Endodermal cell (in vitro differentiated cells): ENCODE data around the gene LRIG1. TPM values are rescaled to one million over a fixed set of nuclear protein-coding genes. Genes with fewer than 3 reads are reported as not detected.

ENCODE experiments used
- DNase-seq: peaks from one replicate; pipeline ENCODE4 v3.0.0-alpha.2; 2017
- H3K27ac ChIP-seq: 2 replicates; pipeline ENCODE4 v1.5.1; 2013; ENCODE audit warnings: mild to moderate bottlenecking, low read depth, low read length, moderate library complexity
- H3K27me3 ChIP-seq: 2 replicates; pipeline ENCODE4 v1.6.1; 2013; ENCODE audit warnings: mild to moderate bottlenecking, low read length, moderate library complexity; ENCODE audit not compliant: insufficient read depth, control insufficient read depth, poor library complexity, severe bottlenecking
- H3K36me3 ChIP-seq: 2 replicates; pipeline ENCODE4 v1.7.0; 2013; ENCODE audit warnings: mild to moderate bottlenecking, low read length, moderate library complexity; ENCODE audit not compliant: control insufficient read depth, insufficient read depth
- H3K4me1 ChIP-seq: one replicate; pipeline ENCODE4 v1.7.0; 2013; ENCODE audit warnings: low read length; ENCODE audit not compliant: control insufficient read depth, insufficient read depth
- H3K4me3 ChIP-seq: 2 replicates; pipeline ENCODE4 v1.5.1; 2013; ENCODE audit warnings: mild to moderate bottlenecking, low read length, moderate library complexity
- H3K9ac ChIP-seq: 2 replicates; pipeline ENCODE4 v1.6.1; 2013; ENCODE audit warnings: mild to moderate bottlenecking, low read length, moderate library complexity; ENCODE audit not compliant: poor library complexity, severe bottlenecking; ENCODE audit errors: extremely low read depth
- H3K9me3 ChIP-seq: 2 replicates; pipeline ENCODE4 v1.6.1; 2013; ENCODE audit warnings: mild to moderate bottlenecking, low read length, moderate library complexity; ENCODE audit not compliant: control insufficient read depth
- H3K27ac Mint-ChIP-seq: 2 replicates; pipeline ENCODE4 v1.8.0; 2020; ENCODE audit warnings: mixed read lengths
- H3K27me3 Mint-ChIP-seq: 2 replicates; pipeline ENCODE4 v1.8.0; 2021; ENCODE audit warnings: mild to moderate bottlenecking, mixed read lengths; ENCODE audit not compliant: insufficient read depth
- H3K36me3 Mint-ChIP-seq: 2 replicates; pipeline ENCODE4 v1.8.0; 2020; ENCODE audit warnings: low read depth, mixed read lengths
- H3K4me1 Mint-ChIP-seq: 2 replicates; pipeline ENCODE4 v1.8.0; 2020; ENCODE audit warnings: mixed read lengths
- H3K4me3 Mint-ChIP-seq: 2 replicates; pipeline ENCODE4 v1.8.0; 2020; ENCODE audit warnings: mild to moderate bottlenecking, moderate library complexity, mixed read lengths
- H3K9me3 Mint-ChIP-seq: 2 replicates; pipeline ENCODE4 v1.8.0; 2020; ENCODE audit warnings: mild to moderate bottlenecking, mixed read lengths
- CTCF ChIP-seq: fragments of 200-600 bp; sonication (generic); conservative IDR thresholded peaks from 2 replicates; pipeline ENCODE4 v1.5.0; 2021; ENCODE audit warnings: antibody characterized with exemption, mild to moderate bottlenecking
- WGBS, 2 experiments: methylation state at CpG; one replicate each; pipeline versions ENCODE4 v1.1.5 to v1.1.7; 2013; ENCODE audit warnings: missing lambda C conversion rate in 2 of 2, mixed read lengths in 1 of 2; ENCODE audit not compliant: insufficient coverage in 1 of 2, insufficient read length in 1 of 2; 5-methylcytosine and 5-hydroxymethylcytosine counted together
- total RNA-seq, 2 donors: library from RNA; stranded (reverse); fragmentation: NEBNext Ultra II Directional in 1 of 2; extraction: Animal tissue kit (Norgen Biotek cat#: 25700) in 1 of 2; gene quantifications; 2 replicates in 1 of 2; 3 replicates in 1 of 2; pipeline ENCODE4 v1.2.1, GENCODE V29; 2021

LRIG1 gene
- total RNA-seq, 2 donors from 2014 or later, result 37.5 to 42.3 TPM

- Histone ChIP-seq H3K27ac (no peak overlapping the region), H3K36me3 (peaks cover 5% of the 10 kb centered on the region), H3K4me1 (peaks cover 52% of the 10 kb centered on the region), H3K9ac (no peak overlapping the region), H3K4me3 (no peak overlapping the region), H3K9me3 (no peaks in the 10 kb centered on the region), H3K27me3 (no peaks in the 10 kb centered on the region)
- no peak for DNase-seq
- no peak for TF ChIP-seq CTCF
- no peaks in the 10 kb centered on the region for H3K36me3 Mint-ChIP-seq
- no peaks in the 10 kb centered on the region for H3K9me3 Mint-ChIP-seq
- H3K27ac Mint-ChIP-seq, result no peak overlapping the region
- 81 to 85% methylated on average over 4 to 13 of the region's 13 CpGs for WGBS, 2 experiments
- H3K4me3 Mint-ChIP-seq, result no peak overlapping the region
- H3K4me1 Mint-ChIP-seq, result peaks cover 55% of the 10 kb centered on the region
- no peaks in the 10 kb centered on the region for H3K27me3 Mint-ChIP-seq
These were observed 19.5 kb downstream of the LRIG1 start for GRCh38 chr3:66481071-66482017.

GRCh38 chr3:66480666-66481065, 20.2 kb downstream of the LRIG1 start:
- Histone ChIP-seq H3K4me1 (peaks cover 56% of the 10 kb centered on the region), H3K4me3 (no peak overlapping the region), H3K27ac (no peak overlapping the region), H3K27me3 (no peaks in the 10 kb centered on the region), H3K9ac (no peak overlapping the region), H3K9me3 (no peaks in the 10 kb centered on the region), H3K36me3 (peaks cover 2% of the 10 kb centered on the region)
- TF ChIP-seq CTCF, result no peak
- no peaks in the 10 kb centered on the region for H3K9me3 Mint-ChIP-seq
- 96 to 100% methylated on average over 1 to 2 of the region's 2 CpGs for WGBS, 2 experiments
- no peak overlapping the region for H3K27ac Mint-ChIP-seq
- no peaks in the 10 kb centered on the region for H3K27me3 Mint-ChIP-seq
- peaks cover 48% of the 10 kb centered on the region for H3K4me1 Mint-ChIP-seq
- DNase-seq, result no peak
- H3K36me3 Mint-ChIP-seq, result no peaks in the 10 kb centered on the region
- no peak overlapping the region for H3K4me3 Mint-ChIP-seq

- H3K27me3 Mint-ChIP-seq, result no peaks in the 10 kb centered on the region
- no peaks in the 10 kb centered on the region for H3K36me3 Mint-ChIP-seq
- no peak overlapping the region for H3K4me3 Mint-ChIP-seq
- no peaks in the 10 kb centered on the region for H3K36me3 ChIP-seq
- no peaks in the 10 kb centered on the region for H3K9me3 Mint-ChIP-seq
- H3K27me3 ChIP-seq, result no peaks in the 10 kb centered on the region
- no peak for DNase-seq
- no peak overlapping the region for H3K27ac Mint-ChIP-seq
- TF ChIP-seq CTCF, result no peak
- WGBS, 2 experiments, result 80 to 90% methylated on average over 1 to 2 of the region's 2 CpGs
- peaks cover 42% of the 10 kb centered on the region for H3K4me1 Mint-ChIP-seq
- H3K27ac ChIP-seq, result no peak overlapping the region
- H3K4me3 ChIP-seq, result no peak overlapping the region
- no peaks in the 10 kb centered on the region for H3K9me3 ChIP-seq
- no peak overlapping the region for H3K9ac ChIP-seq
- peaks cover 59% of the 10 kb centered on the region for H3K4me1 ChIP-seq
These were observed 21.3 kb downstream of the LRIG1 start for GRCh38 chr3:66479532-66479947.
